Smooth muscle cell of the umbilical artery (primary cell): ENCODE data around the gene EHD3. TPM values are rescaled to one million over a fixed set of nuclear protein-coding genes. Genes with fewer than 3 reads are reported as not detected.

Experiments
- total RNA-seq: library from RNA; depleted of rRNA; stranded (reverse); fragments of >200 nt; gene quantifications from 2 replicates; pipeline ENCODE4 v1.2.3, GENCODE V29; 2014

The EHD3 gene
- 21.7 and 44.4 TPM in 2 replicates for total RNA-seq

DNA sequence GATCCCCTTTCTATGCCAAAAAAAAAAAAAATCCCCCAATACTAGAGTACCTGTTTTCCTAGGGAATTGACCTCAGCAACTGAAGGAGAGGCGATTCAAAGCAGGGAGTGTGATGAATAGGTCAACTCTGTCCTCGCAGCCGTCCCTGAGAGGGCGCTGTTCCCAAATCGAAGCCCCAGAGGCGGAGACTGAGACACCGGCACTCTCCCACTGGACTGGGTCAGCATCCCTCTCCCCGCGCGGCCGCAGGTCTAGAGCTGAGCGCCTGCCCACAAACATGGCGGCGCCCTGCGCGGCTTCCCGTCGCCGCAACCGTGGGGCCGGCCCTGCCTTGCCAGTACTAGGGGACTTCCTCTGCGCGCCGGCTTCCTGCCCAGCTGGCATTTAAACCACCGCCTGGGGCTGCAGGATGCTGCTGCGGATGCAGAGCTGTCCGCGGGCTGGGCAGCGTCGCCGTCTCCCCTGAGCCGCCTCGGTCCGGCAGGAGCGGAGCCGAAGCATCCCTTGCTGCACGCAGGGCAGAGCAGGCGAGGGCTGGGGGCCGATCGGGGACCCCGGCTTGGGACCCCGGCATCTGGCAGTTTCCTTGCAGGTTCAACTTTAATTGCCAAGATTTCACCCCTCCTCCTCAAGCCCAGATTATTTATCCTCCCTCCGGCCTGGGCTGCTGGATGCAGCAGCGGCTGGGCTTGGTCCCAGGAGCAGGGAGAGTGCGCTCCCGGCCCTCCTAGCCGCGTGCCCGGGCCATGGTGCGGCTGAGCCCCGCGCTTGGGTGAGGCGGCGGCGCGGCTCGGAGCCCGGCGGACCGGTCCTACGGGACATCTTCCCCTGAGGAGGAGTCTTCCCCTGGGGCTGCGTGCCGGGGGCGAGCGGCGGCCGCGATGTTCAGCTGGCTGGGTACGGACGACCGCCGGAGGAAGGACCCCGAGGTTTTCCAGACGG is at the start of gene EHD3:
TSS of gene EHD3 (plus strand) at position 412 of the 942 bp plus-strand sequence. CDS start at position 882, 470 bp downstream.

DNA sequence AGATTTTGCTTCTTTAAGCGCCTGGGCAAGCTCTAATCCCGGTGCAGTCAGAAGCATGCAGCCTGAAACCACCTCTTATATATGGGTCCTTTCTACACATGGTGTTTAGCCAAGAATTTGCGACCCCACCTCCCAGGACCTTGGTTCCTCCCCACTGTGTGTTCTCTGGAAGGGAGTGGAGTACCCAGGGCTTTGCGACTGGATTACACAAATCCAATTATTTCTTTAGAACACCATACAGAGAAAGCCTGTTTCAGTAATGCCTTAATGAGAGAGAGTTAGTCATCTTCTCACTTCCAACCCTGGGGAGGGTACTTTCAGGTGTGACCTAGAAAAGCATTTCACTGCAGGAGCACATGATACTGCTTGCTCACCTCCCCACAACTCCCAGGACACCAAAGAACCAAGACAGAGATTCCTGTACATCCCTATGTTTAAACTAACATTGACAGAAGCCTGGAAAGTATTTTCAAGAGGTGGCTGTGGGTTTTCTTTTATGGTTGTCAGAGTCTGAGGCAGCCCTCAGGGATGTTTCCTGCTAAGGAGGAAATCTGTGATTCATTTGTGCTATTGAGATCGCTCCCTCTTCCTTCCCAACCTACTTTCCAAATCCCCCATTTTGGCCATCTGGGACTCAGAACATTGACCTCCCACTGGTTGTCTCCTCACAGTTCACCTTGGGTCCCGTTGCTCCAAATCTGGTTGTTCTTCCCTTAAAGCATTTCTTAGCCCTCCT is 16.3 kb upstream of the EHD3 start, which contains the start of gene CAPN14:
TSS of gene CAPN14 (minus strand) at position 51 of the 736 bp plus-strand sequence. CDS start 12,068 bp downstream, outside the sequence.

Other genes starting within 250 kb of the EHD3 start
- gene GALNT14, start 95.7 kb upstream of the EHD3 start, total RNA-seq, result under 0.01 and 2.3 TPM in 2 replicates
- gene CAPN14, start 16.6 kb upstream of the EHD3 start, total RNA-seq, result under 0.01 and 0.14 TPM in 2 replicates
- 0.69 TPM in 1 of 2 replicates, not detected in the other for gene XDH, start 180.6 kb downstream of the EHD3 start, total RNA-seq